Measurements from ENCODE around the gene OR7A10.

- no peak for TF ChIP-seq CTCF (IDR thresholded peaks at IDR 0.05; ENCODE audit: insufficient read depth, low read length, poor library complexity, severe bottlenecking)
- TF ChIP-seq EZH2phosphoT487 (conservative IDR thresholded peaks at IDR 0.05; ENCODE audit: low read length), result no peak
Observed at GRCh38 chr19:14798760-14799159, 50.0 kb downstream of the OR7A10 start.
